B cell (primary cell): ENCODE measurements around the gene VAC14. TPM values are rescaled to one million over a fixed set of nuclear protein-coding genes. Genes with fewer than 3 reads are reported as not detected.

Experiments
- ATAC-seq: fragments of 200-7000 bp; cut with Tn5 transposase; one replicate; pipeline ENCODE4 v1.10.0; 2021; ENCODE audit warnings: low read depth, mild to moderate bottlenecking, moderate number of reproducible peaks, moderate library complexity
- CTCF ChIA-PET: fragments of 350-600 bp; sonication (Branson Sonifier 250); formaldehyde crosslinking; loops from one replicate; lab custom pipeline; 2021; ENCODE audit warnings: antibody characterized with exemption, inconsistent platforms; lab: Charles Lee
- POLR2A ChIA-PET: fragments of 350-600 bp; sonication (Branson Sonifier 250); formaldehyde crosslinking; loops from one replicate; lab custom pipeline; 2021; ENCODE audit warnings: antibody characterized with exemption; lab: Charles Lee
- DNase-seq: peaks from one replicate; pipeline ENCODE4 v3.0.0; 2013
- H2AFZ ChIP-seq: 2 replicates; pipeline ENCODE4 v1.6.1; 2012; ENCODE audit warnings: mild to moderate bottlenecking, low read depth, low read length; ENCODE audit not compliant: insufficient read depth, poor library complexity, severe bottlenecking
- H3K27ac ChIP-seq, 2 donors: 1 replicate in 1 of 2; 2 replicates in 1 of 2; pipeline ENCODE4 v1.5.1; 2012 to 2013; ENCODE audit warnings: low read length in 2 of 2, mild to moderate bottlenecking in 2 of 2, moderate library complexity in 1 of 2
- H3K27me3 ChIP-seq, 4 experiments: fragments of 200-600 bp in 1 of 4; sonication (generic) in 1 of 4; replicated peaks in 1 of 4; 1 replicate in 2 of 4; 2 replicates in 2 of 4; pipeline versions ENCODE4 v1.6.1 to v1.7.0; 2013 to 2016; ENCODE audit warnings: low read length in 3 of 4, mild to moderate bottlenecking in 2 of 4, mixed read lengths in 1 of 4, moderate library complexity in 1 of 4; ENCODE audit not compliant: insufficient read depth in 4 of 4, control insufficient read depth in 3 of 4; ENCODE audit errors: control extremely low read depth in 1 of 4
- H3K36me3 ChIP-seq, 2 experiments: replicated peaks in 1 of 2; 1 replicate in 1 of 2; 2 replicates in 1 of 2; pipeline versions ENCODE4 v1.6.1 to v1.7.1; 2013; ENCODE audit warnings: low read length in 1 of 2; ENCODE audit not compliant: insufficient read depth in 2 of 2, control insufficient read depth in 1 of 2; ENCODE audit errors: control extremely low read depth in 1 of 2, extremely low read depth in 1 of 2
- H3K4me1 ChIP-seq, 2 donors: fragments of 200-600 bp in 1 of 2; sonication (generic) in 1 of 2; 1 replicate in 1 of 2; 2 replicates in 1 of 2; pipeline versions ENCODE4 v1.5.1 to v1.6.1; 2013 to 2017; ENCODE audit warnings: low read length in 2 of 2; ENCODE audit not compliant: control insufficient read depth in 2 of 2, insufficient read depth in 2 of 2
- H3K4me2 ChIP-seq: replicated peaks from 2 replicates; pipeline ENCODE3; 2012; ENCODE audit warnings: mild to moderate bottlenecking, low read depth, low read length; ENCODE audit not compliant: poor library complexity, severe bottlenecking
- H3K4me3 ChIP-seq, 5 experiments: fragments of 200-600 bp in 1 of 5; sonication (generic) in 1 of 5; 1 replicate in 3 of 5; 2 replicates in 2 of 5; pipeline versions ENCODE4 v1.5.1 to v1.7.0; 2011 to 2016; ENCODE audit warnings: low read length in 4 of 5, mild to moderate bottlenecking in 4 of 5, low read depth in 2 of 5, control low read depth in 1 of 5, moderate library complexity in 1 of 5; ENCODE audit not compliant: insufficient read depth in 1 of 5; ENCODE audit errors: control extremely low read depth in 1 of 5, extremely low read depth in 1 of 5
- H3K79me2 ChIP-seq: fragments of 200-600 bp; sonication (generic); one replicate; pipeline ENCODE4 v1.6.0; 2016; ENCODE audit warnings: low read length; ENCODE audit not compliant: control insufficient read depth, insufficient read depth
- H3K9ac ChIP-seq: fragments of 200-600 bp; sonication (generic); 2 replicates; pipeline ENCODE4 v1.6.1; 2017; ENCODE audit warnings: mild to moderate bottlenecking, low read length, moderate library complexity
- H3K9me3 ChIP-seq, 3 donors: one replicate each; pipeline versions ENCODE4 v1.6.1 to v1.7.1; 2013; ENCODE audit warnings: low read length in 2 of 3; ENCODE audit not compliant: control insufficient read depth in 2 of 3, insufficient read depth in 1 of 3; ENCODE audit errors: control extremely low read depth in 1 of 3
- H4K20me1 ChIP-seq: 2 replicates; pipeline ENCODE4 v1.6.0; 2012; ENCODE audit warnings: mild to moderate bottlenecking, low read length; ENCODE audit not compliant: insufficient read depth, control insufficient read depth, poor library complexity, severe bottlenecking
- H3K27ac Mint-ChIP-seq: one replicate; pipeline ENCODE4 v1.8.0; 2021; ENCODE audit warnings: mixed read lengths
- H3K27me3 Mint-ChIP-seq: one replicate; pipeline ENCODE4 v1.8.0; 2021; ENCODE audit warnings: mixed read lengths
- H3K4me1 Mint-ChIP-seq: one replicate; pipeline ENCODE4 v1.8.0; 2021; ENCODE audit warnings: mixed read lengths
- H3K4me3 Mint-ChIP-seq: one replicate; pipeline ENCODE4 v1.8.0; 2021; ENCODE audit warnings: mixed read lengths
- H3K9me3 Mint-ChIP-seq: one replicate; pipeline ENCODE4 v1.8.0; 2022; ENCODE audit warnings: mixed read lengths; ENCODE audit not compliant: insufficient read depth
- CTCF ChIP-seq: fragments of 200-600 bp; IDR thresholded peaks from one replicate; pipeline ENCODE4 v1.8.0; 2022; ENCODE audit warnings: antibody characterized with exemption, mild to moderate bottlenecking
- EZH2 ChIP-seq: IDR thresholded peaks from 2 replicates; pipeline ENCODE4 v1.6.1; 2012; ENCODE audit warnings: borderline replicate concordance, low read depth, mild to moderate bottlenecking, moderate library complexity, low read length; ENCODE audit not compliant: insufficient read depth, poor library complexity, severe bottlenecking
- WGBS: methylation state at CpG from one replicate; pipeline ENCODE4 v1.1.5; 2013; ENCODE audit warnings: missing lambda C conversion rate; ENCODE audit not compliant: insufficient coverage; 5-methylcytosine and 5-hydroxymethylcytosine counted together
- intact Hi-C: fragments of 100-400 bp; cut with micrococcal nuclease; formaldehyde crosslinking; loops from one replicate; pipeline ENCODE4 v1.10.0; 2022
- polyA plus RNA-seq: library from polyadenylated mRNA; depleted of rRNA; stranded (reverse); fragments of >200 nt; gene quantifications from 2 replicates; pipeline ENCODE4 v1.2.3, GENCODE V29; 2012
- total RNA-seq, 2 donors: library from RNA; stranded (reverse); fragments of 120-200 nt in 1 of 2; gene quantifications; 1 replicate in 1 of 2; 2 replicates in 1 of 2; pipeline versions ENCODE4 v1.2.3 to v1.2.4, GENCODE V29; 2013 to 2022

VAC14 gene
- total and polyA plus RNA-seq, 2 donors (not counting 1 experiment from before 2014, with no cell fraction given) = 42.6 to 64.7 TPM

- H3K4me3 Mint-ChIP-seq = no peak overlapping the region
- no peaks in the 10 kb centered on the region for H3K9me3 Mint-ChIP-seq
- CTCF ChIA-PET = interaction anchor here (0.5 kb wide), 1 partner anchor 620 kb away, joined by 3 read pairs; no protein-coding TSS in a partner anchor
- H3K9me3 ChIP-seq = no peaks in the 10 kb centered on the region
- intact Hi-C loops = loop anchor here (2.0 kb wide), 1 partner anchor 64 kb away; the partner anchor contains the start of gene VAC14
- no peak overlapping the region for H3K9ac ChIP-seq
- H3K27me3 ChIP-seq = no peaks in the 10 kb centered on the region
- no peak overlapping the region for H3K4me3 ChIP-seq
- no peak overlapping the region for H3K27ac Mint-ChIP-seq
- ATAC-seq (no peak), DNase-seq (no peak)
- H3K36me3 ChIP-seq = peaks cover 0 to 29% of the 10 kb centered on the region in 2 experiments
- no peaks in the 10 kb centered on the region for H3K27me3 Mint-ChIP-seq
- 90% methylated on average over 17 of the region's 18 CpGs for WGBS
- peaks cover 6% of the 10 kb centered on the region for H4K20me1 ChIP-seq
- no peak overlapping the region for H2AFZ ChIP-seq
- TF ChIP-seq CTCF (no peak), EZH2 (no peak)
- H3K4me2 ChIP-seq = no peak overlapping the region
- POLR2A ChIA-PET = no interaction called here
- peaks cover 8 to 18% of the 10 kb centered on the region in 2 donors for H3K4me1 ChIP-seq
- H3K4me1 Mint-ChIP-seq = peaks cover 18% of the 10 kb centered on the region
- H3K79me2 ChIP-seq = peaks cover 2% of the 10 kb centered on the region
- no peak overlapping the region for H3K27ac ChIP-seq
These were observed 64.2 kb downstream of the VAC14 start for GRCh38 chr16:70736465-70737376.
